GM21360 (cell line): ENCODE measurements around the gene NUBP2.
A peak's percentile ranks its signal among the peaks of the same experiment; 100 is the strongest.

Experiments used
- ATAC-seq: cut with Tn5 transposase; IDR thresholded peaks from one replicate; pipeline ENCODE4 v1.9.1; 2021; ENCODE audit warnings: mild to moderate bottlenecking, moderate library complexity; ENCODE audit not compliant: unreplicated experiment

The NUBP2 gene

DNA sequence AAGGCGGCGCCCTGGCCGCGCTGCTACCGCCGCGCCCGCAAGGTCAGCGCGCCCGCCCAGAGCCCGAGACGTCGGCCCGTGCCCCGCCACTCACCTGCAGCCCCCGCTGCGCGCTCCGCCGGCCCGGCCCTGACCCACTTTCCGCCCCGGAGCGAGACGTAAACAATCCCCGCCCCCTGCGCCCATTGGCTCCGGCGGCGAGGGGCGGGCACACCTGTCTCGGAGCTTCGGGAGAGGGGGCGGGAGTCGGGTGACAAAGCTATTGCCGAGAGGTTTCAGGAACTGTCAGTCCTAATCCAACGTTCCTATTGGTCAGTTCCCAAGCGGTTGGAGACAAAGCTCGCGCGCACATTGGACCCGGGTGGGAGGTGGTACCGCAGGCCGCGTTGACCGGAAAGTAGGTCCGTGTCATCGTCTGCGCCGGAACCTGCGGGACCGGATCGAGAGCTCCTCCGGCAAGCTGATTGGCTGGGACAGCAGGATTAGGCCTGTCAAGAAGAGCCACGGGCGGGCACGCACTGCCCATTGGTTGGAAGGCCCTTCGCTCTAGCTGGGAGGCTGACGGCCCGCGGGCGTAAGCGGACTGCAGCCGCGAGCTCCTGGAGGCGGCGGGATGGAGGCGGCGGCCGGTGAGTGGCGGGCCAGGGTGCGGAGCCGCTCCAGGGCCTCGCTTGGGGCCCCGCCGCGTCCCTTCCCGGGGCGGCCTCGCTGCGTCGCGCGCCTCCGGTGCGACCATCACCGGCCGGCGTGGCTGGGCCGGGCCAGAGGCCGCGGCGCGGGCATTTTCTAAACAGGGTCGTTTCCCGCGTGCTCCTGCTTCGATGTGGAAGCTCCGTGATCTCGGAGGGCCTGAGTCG is at the start of gene NUBP2, which contains the start of gene SPSB3:
Gene NUBP2, plus strand, starts transcription at position 553 of the 857 bp plus-strand sequence. Its CDS starts 61 bp downstream, at position 614.
Gene SPSB3, minus strand, starts transcription at position 164 of the 857 bp plus-strand sequence. CDS start 1,088 bp downstream, outside the sequence.
- peak; percentile 81 for ATAC-seq

DNA sequence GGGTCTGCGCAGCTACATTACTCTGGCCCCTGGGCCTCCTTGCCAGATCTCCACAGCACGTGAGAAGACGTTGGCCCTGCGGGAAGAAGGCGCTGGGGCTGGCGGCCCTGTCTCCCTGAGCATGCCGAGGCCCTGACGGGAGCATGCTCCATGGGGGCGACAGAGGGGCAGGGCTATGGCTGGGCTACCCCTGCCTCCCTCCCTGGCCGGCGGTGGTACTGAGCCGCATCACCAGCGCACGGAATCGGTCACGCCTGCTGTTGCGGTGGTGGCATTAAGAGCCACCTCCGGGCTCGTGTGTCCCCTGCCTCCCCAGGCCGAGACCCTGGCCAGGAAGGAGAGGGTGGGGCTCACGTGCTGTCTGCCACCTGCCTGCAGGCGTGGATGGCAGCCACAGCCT is 48.6 kb upstream of the NUBP2 start:
- no peak for ATAC-seq

DNA sequence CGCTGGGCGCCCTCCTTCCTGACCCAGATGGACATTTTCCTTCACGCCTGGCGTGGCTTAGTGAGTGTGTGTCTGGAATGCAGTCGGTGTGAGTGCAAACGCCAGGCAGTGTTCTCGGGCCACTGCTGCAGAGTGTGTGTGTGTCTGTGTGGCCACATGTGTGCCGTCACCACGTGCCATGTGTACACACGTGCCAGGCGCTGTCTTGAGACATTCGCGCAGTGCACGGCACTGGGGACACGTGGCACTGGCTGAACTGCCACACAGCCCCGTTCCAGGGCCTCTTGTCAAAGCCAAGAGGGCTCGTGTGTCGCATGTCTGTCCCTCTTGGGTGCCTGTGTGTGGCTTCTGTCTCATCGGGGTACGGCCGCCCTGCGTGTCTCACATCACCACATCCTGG is 47.9 kb upstream of the NUBP2 start:
- ATAC-seq, result no peak

GRCh38 chr16:1740234-1740633 is 42.5 kb upstream of the NUBP2 start:
- no peak for ATAC-seq

GRCh38 chr16:1740781-1741490 is 41.8 kb upstream of the NUBP2 start:
- ATAC-seq, result no peak

DNA sequence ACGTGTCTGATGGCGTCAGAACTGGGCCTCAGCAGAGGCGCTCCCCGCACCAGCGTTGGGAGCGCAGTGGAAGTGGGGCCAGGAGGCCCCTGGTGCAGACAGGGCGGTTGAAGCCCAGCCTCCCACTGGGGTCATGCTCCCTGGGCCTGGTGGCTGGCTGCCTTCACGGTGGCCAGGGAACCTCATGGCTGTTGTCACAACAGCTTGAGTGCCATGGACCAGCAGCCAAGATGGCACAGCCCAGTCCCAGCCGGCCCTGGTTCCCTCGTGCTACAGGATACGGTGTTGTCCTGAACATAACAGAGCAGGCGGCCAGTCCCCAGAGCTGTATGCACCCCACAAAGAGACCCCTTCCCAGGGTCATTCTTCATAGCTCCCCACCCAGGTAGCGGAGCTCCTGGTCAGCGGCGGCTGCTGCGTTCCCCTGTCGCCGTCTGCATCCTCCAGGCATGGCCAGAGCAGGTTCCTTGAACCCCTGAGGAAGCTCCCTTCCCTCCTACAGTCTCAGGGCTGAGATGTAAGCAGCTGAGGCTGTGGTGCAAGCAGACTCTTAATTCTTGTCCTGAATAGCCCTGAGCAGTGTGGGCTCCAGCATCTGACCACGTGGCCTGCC is 41.1 kb upstream of the NUBP2 start:
- no peak for ATAC-seq

DNA sequence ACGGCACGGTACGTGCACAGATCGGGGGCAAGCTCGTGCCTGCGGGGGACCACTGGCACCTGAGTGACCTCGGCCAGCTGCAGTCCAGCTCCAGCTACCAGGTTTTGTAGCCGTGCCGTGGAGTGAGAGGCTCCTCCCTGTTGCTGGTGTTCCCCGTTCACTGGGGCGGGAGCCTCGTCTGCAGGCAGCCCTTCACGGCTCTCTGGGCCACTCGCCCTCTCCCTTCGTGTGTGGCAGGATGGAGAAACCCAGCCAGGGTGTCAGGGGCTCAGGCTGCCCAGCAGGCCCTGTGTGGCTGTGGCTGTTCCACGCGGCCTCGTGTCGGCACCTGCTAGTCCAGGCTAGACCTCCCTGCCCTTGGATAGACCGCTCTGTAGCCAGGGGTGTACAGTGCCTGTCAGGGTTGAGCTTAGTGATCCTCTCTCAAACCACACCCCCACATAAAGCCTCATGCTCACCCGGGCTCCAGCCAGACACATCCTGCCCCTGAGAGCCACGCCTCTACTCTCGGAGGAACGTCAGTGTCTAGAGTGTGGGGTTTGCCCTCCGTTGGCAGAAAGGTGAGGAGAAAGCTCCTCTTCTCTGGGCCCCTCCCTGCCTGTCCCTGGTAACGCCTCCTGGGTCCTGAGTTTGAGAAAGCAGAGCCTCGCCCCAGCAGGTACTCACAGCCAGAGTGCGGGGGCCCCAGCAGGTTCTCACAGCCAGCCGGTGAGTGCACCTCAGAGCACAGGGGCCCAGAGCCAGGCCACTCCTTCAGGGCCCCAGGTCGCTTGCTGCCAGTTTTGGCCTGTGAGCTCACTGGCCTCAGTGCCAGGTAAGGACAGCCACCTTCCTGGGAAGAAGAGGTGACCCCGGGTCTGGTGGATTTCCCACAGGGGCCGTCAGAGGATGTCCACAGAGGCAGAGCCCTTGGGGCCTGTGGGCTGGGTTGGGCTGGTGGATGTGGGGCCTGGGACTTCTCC is 39.1 kb upstream of the NUBP2 start:
- no peak for ATAC-seq

DNA sequence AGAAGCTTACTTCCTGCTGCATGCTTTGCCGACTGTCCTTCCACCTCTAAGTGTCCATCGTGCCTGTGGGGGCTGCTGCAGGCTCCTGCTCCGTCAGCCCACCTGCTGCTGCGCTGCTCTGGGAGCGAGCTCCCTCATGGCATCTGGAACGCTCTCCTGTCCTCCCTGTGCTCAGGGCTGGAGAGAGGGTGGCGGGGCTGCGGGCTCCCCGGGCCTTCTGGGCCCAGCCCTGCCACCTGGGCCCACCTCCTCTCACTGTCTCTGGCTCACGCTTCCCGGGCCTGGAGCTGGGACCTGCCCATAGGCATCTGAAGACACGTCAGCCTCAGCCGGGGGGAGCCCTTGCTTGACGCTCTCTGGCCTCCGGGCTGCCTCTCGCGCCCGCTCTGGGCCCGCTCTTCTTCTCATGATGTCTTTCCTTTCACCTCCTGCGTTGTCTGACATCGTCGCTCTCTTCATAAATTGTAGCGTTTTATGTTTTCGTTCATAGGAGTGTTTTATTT is 38.4 kb upstream of the NUBP2 start:
- no peak for ATAC-seq

DNA sequence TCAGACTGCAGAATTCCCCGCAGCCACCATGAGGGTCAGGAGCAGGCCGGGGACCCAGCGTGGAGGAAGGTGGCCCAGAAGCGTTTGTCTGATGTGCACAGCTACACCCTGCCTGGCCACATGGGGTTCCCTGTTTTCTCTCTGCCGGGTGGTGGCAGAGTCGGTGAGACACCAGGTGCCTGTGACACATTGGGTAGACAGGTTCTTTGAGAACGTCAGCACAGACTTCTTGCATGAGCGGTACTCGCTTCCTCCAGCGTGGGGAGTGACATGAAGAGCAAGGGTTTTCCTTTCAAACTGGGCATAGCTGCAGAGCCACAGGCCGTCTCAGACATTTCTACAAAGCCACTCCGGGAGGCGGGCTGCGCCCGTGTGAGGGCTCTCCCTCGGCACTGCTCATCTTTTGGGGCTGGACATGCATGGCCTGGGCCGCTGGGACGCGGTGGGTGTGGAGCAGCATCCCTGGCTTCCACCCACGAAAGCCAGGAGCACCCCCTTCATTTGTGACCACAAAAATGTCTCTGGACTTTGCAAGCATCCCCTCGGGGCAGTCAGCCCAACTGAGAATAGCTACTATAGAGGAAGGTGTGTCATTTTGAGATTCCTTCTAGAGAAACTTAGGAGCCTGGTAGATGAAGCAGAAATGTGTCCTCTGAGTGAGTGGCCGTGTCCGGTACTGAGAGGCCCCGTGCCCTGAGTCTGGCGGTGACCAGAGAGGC is 37.4 kb upstream of the NUBP2 start:
- no peak for ATAC-seq

- no peak for ATAC-seq
Measured at GRCh38 chr16:1745900-1746692, 36.7 kb upstream of the NUBP2 start.

GRCh38 chr16:1746693-1747195 is 36.0 kb upstream of the NUBP2 start:
- no peak for ATAC-seq

- no peak for ATAC-seq
Measured at GRCh38 chr16:1747934-1748333, 34.8 kb upstream of the NUBP2 start.

GRCh38 chr16:1749152-1750117 is 33.3 kb upstream of the NUBP2 start:
- no peak for ATAC-seq

GRCh38 chr16:1751946-1752345 is 30.8 kb upstream of the NUBP2 start:
- ATAC-seq, result no peak

- no peak for ATAC-seq
Measured at GRCh38 chr16:1752853-1753252, 29.9 kb upstream of the NUBP2 start.

DNA sequence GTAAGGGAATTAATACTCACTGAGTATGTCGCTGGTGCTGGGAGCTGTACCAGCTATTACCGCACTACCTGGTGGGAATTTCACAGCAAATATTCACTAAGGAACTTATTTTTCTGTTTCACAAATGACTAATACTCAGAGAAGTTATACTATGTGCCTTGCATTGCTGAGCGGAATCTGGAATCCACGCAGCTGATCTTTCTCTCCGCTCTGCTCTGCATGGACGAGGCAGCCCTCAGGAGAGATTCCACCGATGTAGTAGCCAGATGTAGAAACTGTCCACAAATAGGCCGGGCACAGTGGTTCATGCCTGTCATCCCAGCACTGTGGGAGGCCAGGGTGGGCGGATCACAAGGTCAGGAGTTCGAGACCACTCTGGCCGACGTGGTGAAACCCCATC is 28.6 kb upstream of the NUBP2 start:
- no peak for ATAC-seq

- no peak for ATAC-seq
Measured at GRCh38 chr16:1757714-1758461, 24.9 kb upstream of the NUBP2 start.
